OCI-LY3 (cell line): Measurements from ENCODE around the gene TCF4.

Source experiments
- H2AFZ ChIP-seq: fragments of 200-600, 300-600 bp; shearing (Covaris generic); 2 replicates; pipeline ENCODE4 v1.6.0; 2014; ENCODE audit warnings: antibody characterized with exemption, low read depth, low read length
- H3K27ac ChIP-seq: fragments of 200-600, 300-600 bp; sonication (generic); 2 replicates; pipeline ENCODE4 v1.5.1; 2014; ENCODE audit warnings: mild to moderate bottlenecking, low read length, moderate library complexity, mixed read lengths
- H3K27me3 ChIP-seq: fragments of 200-600, 300-600 bp; sonication (generic); 2 replicates; pipeline ENCODE4 v1.6.1; 2014; ENCODE audit warnings: low read depth, low read length, mixed read lengths
- H3K36me3 ChIP-seq: fragments of 200-600, 300-600 bp; sonication (generic); replicated peaks from 2 replicates; pipeline ENCODE3; 2014; ENCODE audit warnings: low read depth, low read length, mixed read lengths
- H3K4me1 ChIP-seq: fragments of 300-600, 200-600 bp; sonication (generic); 2 replicates; pipeline ENCODE4 v1.6.1; 2014; ENCODE audit warnings: low read length, mixed read lengths
- H3K4me2 ChIP-seq: fragments of 200-600, 300-600 bp; sonication (generic); 2 replicates; pipeline ENCODE4 v1.6.1; 2014; ENCODE audit warnings: low read length, mixed read lengths
- H3K4me3 ChIP-seq: fragments of 300-600, 200-600 bp; sonication (generic); 2 replicates; pipeline ENCODE4 v1.5.1; 2014; ENCODE audit warnings: antibody characterized with exemption, mild to moderate bottlenecking, low read length, moderate library complexity
- H3K79me2 ChIP-seq: fragments of 300-600, 200-600 bp; shearing (Covaris generic); 2 replicates; pipeline ENCODE4 v1.6.1; 2014; ENCODE audit warnings: mild to moderate bottlenecking, low read length, mixed read lengths
- H3K9ac ChIP-seq: fragments of 300-600, 200-600 bp; shearing (Covaris generic); 2 replicates; pipeline ENCODE4 v1.6.0; 2014; ENCODE audit warnings: mild to moderate bottlenecking, low read length, moderate library complexity
- H3K9me3 ChIP-seq: fragments of 200-600, 300-600 bp; shearing (Covaris generic); 2 replicates; pipeline ENCODE4 v1.6.1; 2014; ENCODE audit warnings: low read length, mixed read lengths; ENCODE audit not compliant: insufficient read depth
- H4K20me1 ChIP-seq: fragments of 200-600, 300-600 bp; sonication (generic); 2 replicates; pipeline ENCODE4 v1.6.1; 2016; ENCODE audit warnings: low read length, mixed read lengths; ENCODE audit not compliant: insufficient read depth
- EZH2phosphoT487 ChIP-seq: fragments of 200-600 bp; shearing (Covaris generic); IDR thresholded peaks from 2 replicates; pipeline ENCODE4 v1.6.1; 2018; ENCODE audit warnings: antibody characterized with exemption, mixed run types, low read depth
- TF ChIP-seq, protein P1 (sequence below): fragments of 200-600, 300-600 bp; sonication (generic); IDR thresholded peaks from 2 replicates; pipeline ENCODE4 v1.5.1; 2014; ENCODE audit warnings: antibody characterized with exemption, low read length, low read depth

Gene TCF4

DNA sequence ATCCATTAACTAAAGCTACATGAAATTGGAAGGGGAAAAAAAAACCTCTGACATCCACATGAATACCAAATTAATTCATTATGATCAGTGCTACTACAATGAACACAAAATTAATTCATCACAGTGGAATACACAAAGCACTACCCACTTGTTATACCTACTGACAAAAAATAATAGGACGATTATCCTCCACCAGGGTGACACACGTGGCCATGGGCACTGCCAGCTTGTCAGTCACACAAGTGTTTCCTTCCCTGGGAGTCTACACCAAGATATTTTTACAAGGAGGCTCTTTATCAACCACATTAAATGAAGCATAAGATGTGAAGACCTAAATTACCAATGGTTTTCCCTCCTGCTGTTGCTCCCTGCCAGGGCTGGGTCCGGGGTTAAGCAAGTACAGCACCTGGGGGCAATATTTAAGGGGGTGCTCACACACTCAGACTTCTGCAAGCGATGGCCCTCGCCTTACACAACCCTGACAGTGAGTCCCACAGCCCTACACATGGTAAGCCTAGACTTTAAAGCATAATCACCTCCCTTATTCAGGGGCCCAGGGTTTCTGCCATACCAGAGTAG is 90.1 kb downstream of the TCF4 start:
- H3K27ac ChIP-seq: no peak overlapping the region
- H3K79me2 ChIP-seq: peaks cover 100% of the 10 kb centered on the region
- H3K4me1 ChIP-seq: peaks cover 10% of the 10 kb centered on the region
- H3K27me3 ChIP-seq: no peaks in the 10 kb centered on the region
- TF ChIP-seq, protein P1, sequence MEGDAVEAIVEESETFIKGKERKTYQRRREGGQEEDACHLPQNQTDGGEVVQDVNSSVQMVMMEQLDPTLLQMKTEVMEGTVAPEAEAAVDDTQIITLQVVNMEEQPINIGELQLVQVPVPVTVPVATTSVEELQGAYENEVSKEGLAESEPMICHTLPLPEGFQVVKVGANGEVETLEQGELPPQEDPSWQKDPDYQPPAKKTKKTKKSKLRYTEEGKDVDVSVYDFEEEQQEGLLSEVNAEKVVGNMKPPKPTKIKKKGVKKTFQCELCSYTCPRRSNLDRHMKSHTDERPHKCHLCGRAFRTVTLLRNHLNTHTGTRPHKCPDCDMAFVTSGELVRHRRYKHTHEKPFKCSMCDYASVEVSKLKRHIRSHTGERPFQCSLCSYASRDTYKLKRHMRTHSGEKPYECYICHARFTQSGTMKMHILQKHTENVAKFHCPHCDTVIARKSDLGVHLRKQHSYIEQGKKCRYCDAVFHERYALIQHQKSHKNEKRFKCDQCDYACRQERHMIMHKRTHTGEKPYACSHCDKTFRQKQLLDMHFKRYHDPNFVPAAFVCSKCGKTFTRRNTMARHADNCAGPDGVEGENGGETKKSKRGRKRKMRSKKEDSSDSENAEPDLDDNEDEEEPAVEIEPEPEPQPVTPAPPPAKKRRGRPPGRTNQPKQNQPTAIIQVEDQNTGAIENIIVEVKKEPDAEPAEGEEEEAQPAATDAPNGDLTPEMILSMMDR: no peak
- no peak for TF ChIP-seq EZH2phosphoT487
- no peak overlapping the region for H3K4me2 ChIP-seq
- no peak overlapping the region for H3K9ac ChIP-seq
- peaks cover 69% of the 10 kb centered on the region for H3K36me3 ChIP-seq
- H4K20me1 ChIP-seq: peaks cover 100% of the 10 kb centered on the region
- no peak overlapping the region for H3K4me3 ChIP-seq
- no peaks in the 10 kb centered on the region for H3K9me3 ChIP-seq
- H2AFZ ChIP-seq: no peak overlapping the region

DNA sequence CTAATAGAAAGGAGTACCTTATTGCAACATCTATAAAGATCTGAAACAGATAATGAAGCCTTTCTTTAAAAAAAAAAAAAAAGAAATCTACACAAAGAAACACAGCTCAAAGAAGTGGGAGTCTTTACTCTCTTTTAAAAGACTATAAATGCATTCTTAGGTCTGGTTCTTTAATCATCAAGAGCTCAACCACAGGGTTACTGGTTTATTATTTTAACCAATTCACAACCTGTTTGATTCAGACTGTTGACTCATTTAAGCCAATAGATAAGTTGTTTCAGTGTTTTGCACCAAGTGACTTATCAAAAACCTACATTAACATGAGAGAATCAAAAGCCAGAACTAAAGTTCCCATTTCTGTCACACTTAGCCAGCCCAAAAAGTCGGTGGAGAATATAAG is 93.1 kb downstream of the TCF4 start:
- Histone ChIP-seq H3K27me3 (no peaks in the 10 kb centered on the region), H3K4me3 (no peak overlapping the region), H2AFZ (no peak overlapping the region), H3K9ac (no peak overlapping the region), H3K4me2 (no peak overlapping the region), H3K27ac (no peak overlapping the region), H4K20me1 (peaks cover 100% of the 10 kb centered on the region), H3K4me1 (peaks cover 40% of the 10 kb centered on the region), H3K79me2 (peaks cover 100% of the 10 kb centered on the region), H3K9me3 (no peaks in the 10 kb centered on the region), H3K36me3 (peaks cover 62% of the 10 kb centered on the region)
- no peak for TF ChIP-seq EZH2phosphoT487
- TF ChIP-seq, protein P1: no peak

DNA sequence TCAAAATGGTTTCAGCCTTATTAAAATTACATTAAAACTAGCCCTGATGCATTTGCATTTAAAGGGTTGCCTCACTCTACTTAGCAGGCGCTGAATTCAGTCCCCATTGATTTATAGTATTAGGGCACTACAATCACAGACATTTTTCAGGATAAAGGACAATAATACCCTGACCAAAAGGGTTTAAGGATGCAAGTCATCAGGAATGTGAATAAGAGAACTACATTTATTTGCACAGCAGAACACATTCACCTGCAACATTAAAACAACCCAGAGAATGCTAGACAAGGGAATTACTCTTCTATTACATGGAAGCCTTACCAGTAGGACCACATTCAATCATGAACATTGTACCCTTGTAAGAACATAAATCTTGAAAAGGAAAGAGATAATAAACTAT is 93.6 kb downstream of the TCF4 start:
- Histone ChIP-seq H3K4me3 (no peak overlapping the region), H3K79me2 (peaks cover 100% of the 10 kb centered on the region), H3K9me3 (no peaks in the 10 kb centered on the region), H3K36me3 (peaks cover 60% of the 10 kb centered on the region), H3K9ac (no peak overlapping the region), H3K27ac (no peak overlapping the region), H3K27me3 (no peaks in the 10 kb centered on the region), H2AFZ (no peak overlapping the region), H4K20me1 (peaks cover 100% of the 10 kb centered on the region), H3K4me2 (no peak overlapping the region), H3K4me1 (peaks cover 45% of the 10 kb centered on the region)
- TF ChIP-seq, protein P1: no peak
- TF ChIP-seq EZH2phosphoT487: no peak

DNA sequence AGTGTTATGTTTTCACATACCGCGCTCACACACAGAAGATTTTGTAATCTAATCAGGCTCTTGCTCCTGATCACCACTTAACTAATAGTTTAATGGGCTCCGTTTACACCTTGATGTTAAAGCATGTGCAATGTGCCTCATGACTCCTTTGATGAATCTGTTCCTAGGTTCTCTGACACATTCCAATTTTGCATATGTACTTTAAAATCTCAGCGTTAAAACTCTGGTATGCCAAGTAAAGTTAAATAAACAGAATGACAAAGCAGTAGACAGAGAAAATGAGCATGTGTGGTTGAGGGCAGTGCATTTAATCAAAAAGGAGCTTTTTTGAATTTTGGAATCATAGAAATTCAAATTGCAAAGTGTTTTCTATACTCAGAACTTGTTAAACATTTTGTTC is 96.4 kb downstream of the TCF4 start:
- H3K4me1 ChIP-seq: peaks cover 65% of the 10 kb centered on the region
- no peaks in the 10 kb centered on the region for H3K9me3 ChIP-seq
- H3K27ac ChIP-seq: no peak overlapping the region
- no peaks in the 10 kb centered on the region for H3K27me3 ChIP-seq
- TF ChIP-seq, protein P1: no peak
- TF ChIP-seq EZH2phosphoT487: no peak
- H4K20me1 ChIP-seq: peaks cover 100% of the 10 kb centered on the region
- no peak overlapping the region for H2AFZ ChIP-seq
- peaks cover 71% of the 10 kb centered on the region for H3K36me3 ChIP-seq
- H3K79me2 ChIP-seq: peaks cover 100% of the 10 kb centered on the region
- no peak overlapping the region for H3K9ac ChIP-seq
- no peak overlapping the region for H3K4me3 ChIP-seq
- no peak overlapping the region; the same call in 1 of the 2 replicates for H3K4me2 ChIP-seq
